SK-N-SH (cell line): ENCODE results near the gene GFRA3. TPM values are rescaled to one million over a fixed set of nuclear protein-coding genes. Genes with fewer than 3 reads are reported as not detected.

Experiments used
- CTCF ChIA-PET: fragments of 300-600, 350-600 bp; formaldehyde crosslinking; extraction: SDS; loops from one replicate; lab custom pipeline; 2021; lab: Yijun Ruan, JAX
- POLR2A ChIA-PET: fragments of 350-600 bp; sonication (Branson Sonifier 250); formaldehyde crosslinking; extraction: SDS; loops from one replicate; lab custom pipeline; 2020; ENCODE audit warnings: antibody characterized with exemption, inconsistent platforms; lab: Yijun Ruan, JAX
- DNase-seq: peaks from one replicate; pipeline ENCODE4 v3.0.0; 2012
- H2AFZ ChIP-seq: fragments of 200-600 bp; sonication (generic); 2 replicates; pipeline ENCODE4 v1.8.1; 2016; ENCODE audit warnings: antibody characterized with exemption, mild to moderate bottlenecking, low read depth
- H3F3A ChIP-seq: fragments of 200-600 bp; sonication (generic); replicated peaks from 2 replicates; pipeline ENCODE3; 2016; ENCODE audit warnings: antibody characterized with exemption, mild to moderate bottlenecking; ENCODE audit not compliant: insufficient read depth
- H3K27ac ChIP-seq, 2 experiments: fragments of 200-500 bp in 1 of 2; fragments of 200-600 bp in 1 of 2; sonication (Bioruptor generic) in 1 of 2; sonication (generic), shearing (Covaris generic) in 1 of 2; 2 replicates each; pipeline versions ENCODE4 v1.5.1 to v1.6.1; 2014 to 2016; ENCODE audit warnings: low read depth in 2 of 2, inconsistent platforms in 1 of 2, low read length in 1 of 2, mild to moderate bottlenecking in 1 of 2, mixed read lengths in 1 of 2
- H3K27me3 ChIP-seq: fragments of 200-600 bp; sonication (generic), shearing (Covaris generic); 2 replicates; pipeline ENCODE4 v1.6.1; 2016; ENCODE audit warnings: mixed run types; ENCODE audit not compliant: insufficient read depth
- H3K36me3 ChIP-seq, 2 experiments: fragments of 200-500 bp in 1 of 2; fragments of 200-600 bp in 1 of 2; sonication (Bioruptor generic) in 1 of 2; sonication (generic) in 1 of 2; replicated peaks in 1 of 2; 2 replicates each; pipeline versions ENCODE3 to v1.5.1; 2014 to 2016; ENCODE audit warnings: low read length in 1 of 2, mild to moderate bottlenecking in 1 of 2; ENCODE audit not compliant: insufficient read depth in 2 of 2, control insufficient read depth in 1 of 2
- H3K4me1 ChIP-seq, 2 experiments: fragments of 200-500 bp in 1 of 2; fragments of 200-600 bp in 1 of 2; sonication (Bioruptor generic) in 1 of 2; sonication (generic), shearing (Covaris generic) in 1 of 2; 2 replicates each; pipeline versions ENCODE4 v1.5.1 to v1.6.1; 2014 to 2016; ENCODE audit warnings: low read depth in 1 of 2, low read length in 1 of 2, mixed run types in 1 of 2; ENCODE audit not compliant: insufficient read depth in 2 of 2, control insufficient read depth in 1 of 2
- H3K4me2 ChIP-seq: fragments of 200-600 bp; sonication (generic), shearing (Covaris generic); 2 replicates; pipeline ENCODE4 v1.6.1; 2017; ENCODE audit warnings: mixed run types
- H3K4me3 ChIP-seq, 2 experiments: fragments of 200-500 bp in 1 of 2; fragments of 200-600 bp in 1 of 2; sonication (Bioruptor generic) in 1 of 2; sonication (generic), shearing (Covaris generic) in 1 of 2; 2 replicates each; pipeline versions ENCODE4 v1.5.1 to v1.8.1; 2014 to 2016; ENCODE audit warnings: low read depth in 2 of 2, inconsistent platforms in 1 of 2, low read length in 1 of 2, mild to moderate bottlenecking in 1 of 2, mixed read lengths in 1 of 2, moderate library complexity in 1 of 2
- H3K79me2 ChIP-seq: fragments of 200-600 bp; sonication (generic); 2 replicates; pipeline ENCODE4 v1.8.1; 2017; ENCODE audit warnings: mild to moderate bottlenecking; ENCODE audit not compliant: insufficient read depth
- H3K9ac ChIP-seq: fragments of 200-600 bp; sonication (generic); 2 replicates; pipeline ENCODE4 v1.6.1; 2017; ENCODE audit warnings: mixed run types
- H3K9me2 ChIP-seq: fragments of 200-600 bp; sonication (generic); 2 replicates; pipeline ENCODE4 v1.6.1; 2017; ENCODE audit warnings: mixed run types
- H3K9me3 ChIP-seq: fragments of 200-600 bp; sonication (generic); 2 replicates; pipeline ENCODE4 v1.6.1; 2017; ENCODE audit warnings: mixed run types, mild to moderate bottlenecking, moderate library complexity
- H4K20me1 ChIP-seq: fragments of 200-600 bp; sonication (generic); 2 replicates; pipeline ENCODE4 v1.6.1; 2017; ENCODE audit warnings: mild to moderate bottlenecking, mixed run types; ENCODE audit not compliant: insufficient read depth
- ELF1 ChIP-seq: IDR thresholded peaks from 2 replicates; pipeline ENCODE4 v1.4.0; 2012
- EZH2phosphoT487 ChIP-seq: fragments of 200-600 bp; sonication (generic); IDR thresholded peaks from 2 replicates; pipeline ENCODE4 v1.6.1; 2017; ENCODE audit warnings: low read depth, mixed run types, mild to moderate bottlenecking, antibody characterized with exemption, moderate library complexity, borderline replicate concordance
- FOXM1 ChIP-seq: IDR thresholded peaks from 2 replicates; pipeline ENCODE4 v1.4.0; 2012; ENCODE audit warnings: low read depth, mild to moderate bottlenecking
- GABPA ChIP-seq: IDR thresholded peaks from 2 replicates; pipeline ENCODE4 v1.4.0; 2012; ENCODE audit warnings: low read depth, mild to moderate bottlenecking
- JUND ChIP-seq: IDR thresholded peaks from 2 replicates; pipeline ENCODE4 v1.4.0; 2012
- MEF2A ChIP-seq: IDR thresholded peaks from 2 replicates; pipeline ENCODE4 v1.4.0; 2012; ENCODE audit warnings: low read depth, borderline replicate concordance
- NFIC ChIP-seq: IDR thresholded peaks from 2 replicates; pipeline ENCODE4 v1.4.0; 2012; ENCODE audit warnings: borderline replicate concordance
- NRF1 ChIP-seq: IDR thresholded peaks from 2 replicates; pipeline ENCODE4 v1.6.1; 2012; ENCODE audit warnings: low read depth, mild to moderate bottlenecking, low read length
- PBX3 ChIP-seq: IDR thresholded peaks from 2 replicates; pipeline ENCODE4; 2012
- POLR2AphosphoS5 ChIP-seq: IDR thresholded peaks from 2 replicates; pipeline ENCODE4 v1.6.1; 2012; ENCODE audit warnings: low read depth, low read length
- RAD21 ChIP-seq: IDR thresholded peaks from 2 replicates; pipeline ENCODE4 v1.6.1; 2012; ENCODE audit warnings: mild to moderate bottlenecking, low read length
- RCOR1 ChIP-seq: fragments of 150-350 bp; IDR thresholded peaks from 2 replicates; pipeline ENCODE4 v1.6.1; 2017; ENCODE audit warnings: antibody characterized with exemption, low read length
- REST ChIP-seq: IDR thresholded peaks from 2 replicates; pipeline ENCODE4 v1.6.1; 2012; ENCODE audit warnings: mild to moderate bottlenecking, low read depth, low read length, moderate library complexity
- RFX5 ChIP-seq: IDR thresholded peaks from 2 replicates; pipeline ENCODE4 v1.6.1; 2012; ENCODE audit warnings: mild to moderate bottlenecking, improper control_type of control experiment, low read length
- RXRA ChIP-seq: IDR thresholded peaks from 2 replicates; pipeline ENCODE4 v1.4.0; 2012; ENCODE audit warnings: low read depth, mild to moderate bottlenecking, borderline replicate concordance
- SIN3A ChIP-seq: IDR thresholded peaks from 2 replicates; pipeline ENCODE4 v1.6.1; 2012; ENCODE audit warnings: low read depth, mild to moderate bottlenecking, low read length, moderate library complexity, borderline replicate concordance
- SMC3 ChIP-seq: IDR thresholded peaks from 2 replicates; pipeline ENCODE4 v1.6.1; 2012; ENCODE audit warnings: low read depth, low read length, improper control_type of control experiment
- TEAD4 ChIP-seq: IDR thresholded peaks from 2 replicates; pipeline ENCODE4 v1.4.0; 2012; ENCODE audit warnings: mild to moderate bottlenecking, borderline replicate concordance; ENCODE audit not compliant: insufficient read depth
- USF1 ChIP-seq: IDR thresholded peaks from 2 replicates; pipeline ENCODE4 v1.4.0; 2012; ENCODE audit warnings: low read depth, borderline replicate concordance
- USF2 ChIP-seq: fragments of 150-350 bp; IDR thresholded peaks from 2 replicates; pipeline ENCODE4 v1.6.1; 2017; ENCODE audit warnings: antibody characterized with exemption, low read length, low read depth, borderline replicate concordance
- WGBS: methylation state at CpG from one replicate; pipeline ENCODE4 v1.1.6; 2017; ENCODE audit warnings: low lambda C conversion rate; 5-methylcytosine and 5-hydroxymethylcytosine counted together
- polyA plus RNA-seq, 3 experiments: library from polyadenylated mRNA; depleted of rRNA; stranded (reverse); fragments of >200 nt; gene quantifications; 2 replicates each; pipeline ENCODE4 v1.2.3, GENCODE V29; 2012

Gene GFRA3
- polyA plus RNA-seq, 1 of the 3 experiments (the other 2 are of a cell fraction) = 0.15 TPM

GRCh38 chr5:138246334-138246733 lies 28.1 kb downstream of the GFRA3 start:
- Histone ChIP-seq H2AFZ (no peak overlapping the region), H3K4me3 (no peak overlapping the region), H3K79me2 (no peaks in the 10 kb centered on the region), H3K27ac (no peak overlapping the region), H3F3A (no peaks in the 10 kb centered on the region), H3K36me3 (no peaks in the 10 kb centered on the region), H3K9me3 (no peaks in the 10 kb centered on the region), H3K4me1 (peaks cover 0 to 10% of the 10 kb centered on the region in 2 experiments; a peak in 1 of 4 replicates), H3K27me3 (peaks cover 8% of the 10 kb centered on the region; the same call in 1 of the 2 replicates), H4K20me1 (no peaks in the 10 kb centered on the region), H3K4me2 (no peak overlapping the region), H3K9me2 (no peaks in the 10 kb centered on the region), H3K9ac (no peak overlapping the region)
- 87% methylated on average over 4 of the region's 4 CpGs for WGBS
- DNase-seq = no peak
- CTCF ChIA-PET = interaction anchor here (2.4 kb wide), 1 partner anchor 24 kb away, joined by 13 read pairs; no protein-coding TSS in a partner anchor
- TF ChIP-seq RAD21 (no peak), FOXM1 (no peak), TEAD4 (no peak), USF2 (no peak), RXRA (no peak), NFIC (no peak), ELF1 (no peak), USF1 (no peak), GABPA (no peak)
- POLR2A ChIA-PET = interaction anchor here (1.1 kb wide), 1 partner anchor 30 kb away, joined by 3 read pairs; no protein-coding TSS in a partner anchor

- no peaks in the 10 kb centered on the region for H3F3A ChIP-seq
- peaks cover 0 to 10% of the 10 kb centered on the region in 2 experiments; a peak in 1 of 4 replicates for H3K4me1 ChIP-seq
- DNase-seq = no peak
- no peaks in the 10 kb centered on the region for H4K20me1 ChIP-seq
- H3K4me2 ChIP-seq = no peak overlapping the region
- CTCF ChIA-PET = interaction anchor here (1.3 to 2.4 kb wide), 2 partner anchors 11 to 23 kb away, joined by 3 to 13 read pairs; no protein-coding TSS in a partner anchor
- no peaks in the 10 kb centered on the region for H3K9me3 ChIP-seq
- 80% methylated on average over 1 of the region's 1 CpG for WGBS
- no peak overlapping the region for H2AFZ ChIP-seq
- H3K27me3 ChIP-seq = peaks cover 14% of the 10 kb centered on the region; the same call in 1 of the 2 replicates
- H3K36me3 ChIP-seq = no peaks in the 10 kb centered on the region
- no peak overlapping the region for H3K9ac ChIP-seq
- POLR2A ChIA-PET = no interaction called here
- H3K27ac ChIP-seq = no peak overlapping the region
- no peak overlapping the region for H3K4me3 ChIP-seq
- H3K9me2 ChIP-seq = no peaks in the 10 kb centered on the region
- no peaks in the 10 kb centered on the region for H3K79me2 ChIP-seq
- TF ChIP-seq TEAD4 = no peak
- no peak for TF ChIP-seq RCOR1
- no peak for TF ChIP-seq NRF1
- TF ChIP-seq MEF2A = no peak
- TF ChIP-seq EZH2phosphoT487 = no peak
- no peak for TF ChIP-seq USF1
- no peak for TF ChIP-seq RFX5
- TF ChIP-seq JUND = no peak
- no peak for TF ChIP-seq POLR2AphosphoS5
- TF ChIP-seq PBX3 = no peak
- TF ChIP-seq SIN3A = no peak
- TF ChIP-seq REST = no peak
- no peak for TF ChIP-seq FOXM1
- no peak for TF ChIP-seq NFIC
- TF ChIP-seq ELF1 = no peak
- TF ChIP-seq SMC3 = no peak
Measured at GRCh38 chr5:138245717-138246116, 28.7 kb downstream of the GFRA3 start.
